K562 (cell line): Measurements from ENCODE around the gene DAPK2.

Experiments used
- GATAD2A ChIP-seq: fragments of 450-650 bp; IDR thresholded peaks from 2 replicates; pipeline ENCODE4 v1.6.1; 2017
- HDAC8 ChIP-seq: fragments of 450-650 bp; IDR thresholded peaks from 2 replicates; pipeline ENCODE4 v1.6.1; 2016; ENCODE audit warnings: mild to moderate bottlenecking, missing genetic modification characterization, moderate library complexity, missing compliant biosample characterization
- JUN ChIP-seq, 2 experiments: sonication (generic) in 1 of 2; formaldehyde crosslinking in 1 of 2; IDR thresholded peaks; 2 replicates each; pipeline versions ENCODE4 v1.6.1 to v1.8.0; 2012 to 2022; ENCODE audit warnings: borderline replicate concordance in 2 of 2, mild to moderate bottlenecking in 2 of 2, improper control_type of control experiment in 1 of 2, low read depth in 1 of 2, low read length in 1 of 2, missing genetic modification reagents in 1 of 2
- MECOM ChIP-seq: fragments of 250-450 bp; sonication (Bioruptor Pico); IDR thresholded peaks from 2 replicates; pipeline ENCODE4 v1.8.0; 2022; ENCODE audit warnings: inconsistent platforms
- RBM25 ChIP-seq: fragments of 200-400 bp; formaldehyde crosslinking; IDR thresholded peaks from 2 replicates; pipeline ENCODE4 v1.6.1; 2018; ENCODE audit warnings: low read length, low read depth, moderate library complexity; ENCODE audit not compliant: severe bottlenecking
- SP1 ChIP-seq: sonication (generic); formaldehyde crosslinking; IDR thresholded peaks from 2 replicates; pipeline ENCODE4 v1.8.1; 2022; ENCODE audit warnings: mild to moderate bottlenecking, missing genetic modification reagents
- SREBF2 ChIP-seq: sonication (generic); formaldehyde crosslinking; IDR thresholded peaks from 2 replicates; pipeline ENCODE4 v1.4.0; 2020; ENCODE audit warnings: mild to moderate bottlenecking, missing genetic modification reagents
- WHSC1 ChIP-seq: IDR thresholded peaks from one replicate; pipeline ENCODE4 v1.6.1; 2012; ENCODE audit warnings: low read length, control low read depth, inconsistent platforms
- ZBTB1 ChIP-seq: sonication (generic); formaldehyde crosslinking; IDR thresholded peaks from 2 replicates; pipeline ENCODE4 v1.8.1; 2023; ENCODE audit warnings: missing genetic modification reagents, low read depth, mild to moderate bottlenecking, borderline replicate concordance
- ZZZ3 ChIP-seq: fragments of 450-650 bp; IDR thresholded peaks from 2 replicates; pipeline ENCODE4 v1.6.1; 2016; ENCODE audit warnings: antibody characterized with exemption, mild to moderate bottlenecking, moderate library complexity
- TF ChIP-seq, protein P1 (sequence below), 3 experiments: IDR thresholded peaks in 2 of 3; conservative IDR thresholded peaks in 1 of 3; 2 replicates each; pipeline ENCODE4 v1.5.1; 2011 to 2012; ENCODE audit warnings: low read length in 3 of 3, mild to moderate bottlenecking in 3 of 3, control low read depth in 2 of 3, improper control_type of control experiment in 1 of 3, inconsistent platforms in 1 of 3, low read depth in 1 of 3, mixed read lengths in 1 of 3, moderate library complexity in 1 of 3; ENCODE audit not compliant: insufficient read depth in 2 of 3
- TF ChIP-seq, protein P2 (sequence below): sonication (generic); formaldehyde crosslinking; IDR thresholded peaks from 2 replicates; pipeline ENCODE4 v1.8.1; 2022; ENCODE audit warnings: missing genetic modification reagents
- TF ChIP-seq, protein P3 (sequence below): fragments of 450-650 bp; IDR thresholded peaks from 2 replicates; pipeline ENCODE4 v1.6.1; 2016; ENCODE audit warnings: mild to moderate bottlenecking

DNA sequence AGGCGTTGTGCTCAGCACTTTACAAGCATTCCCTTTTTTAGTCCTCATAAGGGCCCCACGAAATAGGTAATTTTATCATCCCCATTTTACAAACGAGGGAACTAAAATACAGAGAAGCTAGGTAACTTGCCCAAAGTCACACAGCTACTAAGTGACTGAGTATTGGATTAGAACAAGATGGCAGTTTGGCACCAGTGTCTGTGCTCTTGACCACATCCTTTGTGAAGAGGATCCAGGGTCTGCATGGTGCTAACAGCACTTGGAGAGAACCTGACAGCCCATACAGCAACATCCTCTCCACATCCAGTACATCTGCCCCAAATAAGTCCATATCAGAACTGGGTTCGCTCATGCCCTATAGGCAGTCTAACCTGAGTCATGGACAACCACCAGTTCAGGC is 21.8 kb upstream of the DAPK2 start:
- TF ChIP-seq, protein P1, sequence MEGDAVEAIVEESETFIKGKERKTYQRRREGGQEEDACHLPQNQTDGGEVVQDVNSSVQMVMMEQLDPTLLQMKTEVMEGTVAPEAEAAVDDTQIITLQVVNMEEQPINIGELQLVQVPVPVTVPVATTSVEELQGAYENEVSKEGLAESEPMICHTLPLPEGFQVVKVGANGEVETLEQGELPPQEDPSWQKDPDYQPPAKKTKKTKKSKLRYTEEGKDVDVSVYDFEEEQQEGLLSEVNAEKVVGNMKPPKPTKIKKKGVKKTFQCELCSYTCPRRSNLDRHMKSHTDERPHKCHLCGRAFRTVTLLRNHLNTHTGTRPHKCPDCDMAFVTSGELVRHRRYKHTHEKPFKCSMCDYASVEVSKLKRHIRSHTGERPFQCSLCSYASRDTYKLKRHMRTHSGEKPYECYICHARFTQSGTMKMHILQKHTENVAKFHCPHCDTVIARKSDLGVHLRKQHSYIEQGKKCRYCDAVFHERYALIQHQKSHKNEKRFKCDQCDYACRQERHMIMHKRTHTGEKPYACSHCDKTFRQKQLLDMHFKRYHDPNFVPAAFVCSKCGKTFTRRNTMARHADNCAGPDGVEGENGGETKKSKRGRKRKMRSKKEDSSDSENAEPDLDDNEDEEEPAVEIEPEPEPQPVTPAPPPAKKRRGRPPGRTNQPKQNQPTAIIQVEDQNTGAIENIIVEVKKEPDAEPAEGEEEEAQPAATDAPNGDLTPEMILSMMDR (IDR thresholded peaks at IDR 0.05 in 2 of 3, conservative IDR thresholded peaks at IDR 0.05 in 1 of 3; ENCODE audit: insufficient read depth in 2 of 3, low read depth in 1 of 3, low read length in 3 of 3) = no peak
- TF ChIP-seq, protein P2, sequence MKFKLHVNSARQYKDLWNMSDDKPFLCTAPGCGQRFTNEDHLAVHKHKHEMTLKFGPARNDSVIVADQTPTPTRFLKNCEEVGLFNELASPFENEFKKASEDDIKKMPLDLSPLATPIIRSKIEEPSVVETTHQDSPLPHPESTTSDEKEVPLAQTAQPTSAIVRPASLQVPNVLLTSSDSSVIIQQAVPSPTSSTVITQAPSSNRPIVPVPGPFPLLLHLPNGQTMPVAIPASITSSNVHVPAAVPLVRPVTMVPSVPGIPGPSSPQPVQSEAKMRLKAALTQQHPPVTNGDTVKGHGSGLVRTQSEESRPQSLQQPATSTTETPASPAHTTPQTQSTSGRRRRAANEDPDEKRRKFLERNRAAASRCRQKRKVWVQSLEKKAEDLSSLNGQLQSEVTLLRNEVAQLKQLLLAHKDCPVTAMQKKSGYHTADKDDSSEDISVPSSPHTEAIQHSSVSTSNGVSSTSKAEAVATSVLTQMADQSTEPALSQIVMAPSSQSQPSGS (CRISPR knock-in tag) = no peak
- TF ChIP-seq ZZZ3 (no peak), WHSC1 (no peak), RBM25 (no peak), JUN (IDR thresholded peaks at IDR 0.05; ENCODE audit: borderline replicate concordance, low read depth, low read length) (no peak), JUN (CRISPR knock-in tag; IDR thresholded peaks at IDR 0.05; ENCODE audit: borderline replicate concordance) (no peak), SP1 (CRISPR knock-in tag) (no peak), ZBTB1 (CRISPR knock-in tag) (no peak), GATAD2A (no peak), SREBF2 (CRISPR knock-in tag) (no peak), MECOM (CRISPR knock-in tag) (no peak), HDAC8 (no peak)
- TF ChIP-seq, protein P3, sequence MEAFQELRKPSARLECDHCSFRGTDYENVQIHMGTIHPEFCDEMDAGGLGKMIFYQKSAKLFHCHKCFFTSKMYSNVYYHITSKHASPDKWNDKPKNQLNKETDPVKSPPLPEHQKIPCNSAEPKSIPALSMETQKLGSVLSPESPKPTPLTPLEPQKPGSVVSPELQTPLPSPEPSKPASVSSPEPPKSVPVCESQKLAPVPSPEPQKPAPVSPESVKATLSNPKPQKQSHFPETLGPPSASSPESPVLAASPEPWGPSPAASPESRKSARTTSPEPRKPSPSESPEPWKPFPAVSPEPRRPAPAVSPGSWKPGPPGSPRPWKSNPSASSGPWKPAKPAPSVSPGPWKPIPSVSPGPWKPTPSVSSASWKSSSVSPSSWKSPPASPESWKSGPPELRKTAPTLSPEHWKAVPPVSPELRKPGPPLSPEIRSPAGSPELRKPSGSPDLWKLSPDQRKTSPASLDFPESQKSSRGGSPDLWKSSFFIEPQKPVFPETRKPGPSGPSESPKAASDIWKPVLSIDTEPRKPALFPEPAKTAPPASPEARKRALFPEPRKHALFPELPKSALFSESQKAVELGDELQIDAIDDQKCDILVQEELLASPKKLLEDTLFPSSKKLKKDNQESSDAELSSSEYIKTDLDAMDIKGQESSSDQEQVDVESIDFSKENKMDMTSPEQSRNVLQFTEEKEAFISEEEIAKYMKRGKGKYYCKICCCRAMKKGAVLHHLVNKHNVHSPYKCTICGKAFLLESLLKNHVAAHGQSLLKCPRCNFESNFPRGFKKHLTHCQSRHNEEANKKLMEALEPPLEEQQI = no peak
